HG03565 (cell line): ENCODE measurements around the gene TAS2R4.
"Not testable (repeated sequence)": the region's sequence is repeated elsewhere in the genome, so short reads cannot be mapped to it uniquely, and the experiment has no call there.

Experiments used
- ATAC-seq: cut with Tn5 transposase; IDR thresholded peaks from one replicate; pipeline ENCODE4 v1.9.1; 2021; ENCODE audit warnings: mild to moderate bottlenecking, moderate library complexity; ENCODE audit not compliant: unreplicated experiment

The TAS2R4 gene

DNA sequence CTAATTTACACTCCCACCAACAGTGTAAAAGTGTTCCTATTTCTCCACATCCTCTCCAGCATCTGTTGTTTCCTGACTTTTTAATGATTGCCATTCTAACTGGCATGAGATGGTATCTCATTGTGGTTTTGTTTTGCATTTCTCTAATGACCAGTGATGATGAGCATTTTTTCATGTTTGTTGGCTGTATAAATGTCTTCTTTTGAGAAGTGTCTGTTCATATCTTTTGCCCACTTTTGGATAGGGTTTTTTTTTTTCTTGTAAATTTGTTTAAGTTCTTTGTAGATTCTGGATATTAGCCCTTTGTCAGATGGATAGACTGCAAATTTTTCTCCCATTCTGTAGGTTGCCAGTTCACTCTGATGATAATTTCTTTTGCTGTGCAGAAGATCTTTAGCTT, 46.0 kb downstream of the TAS2R4 start:
- ATAC-seq: not testable (repeated sequence)
